HEK293 (cell line): ENCODE measurements around the gene PHLDB3.

ENCODE experiments used
- AEBP2 ChIP-seq: fragments of 450-650 bp; formaldehyde crosslinking; IDR thresholded peaks from 2 replicates; pipeline ENCODE4 v1.5.1; 2016; ENCODE audit warnings: missing biosample characterization, missing genetic modification characterization, borderline replicate concordance
- GLIS1 ChIP-seq: fragments of 450-650 bp; formaldehyde crosslinking; IDR thresholded peaks from 2 replicates; pipeline ENCODE4 v1.5.1; 2016; ENCODE audit warnings: missing biosample characterization, missing genetic modification characterization
- KLF10 ChIP-seq: fragments of 450-650 bp; IDR thresholded peaks from 2 replicates; pipeline ENCODE4 v1.5.1; 2018; ENCODE audit warnings: missing biosample characterization, mild to moderate bottlenecking, missing genetic modification characterization
- MZF1 ChIP-seq: fragments of 450-650 bp; formaldehyde crosslinking; IDR thresholded peaks from 2 replicates; pipeline ENCODE4 v1.5.1; 2017; ENCODE audit warnings: missing biosample characterization, missing genetic modification characterization, borderline replicate concordance
- SETDB1 ChIP-seq: IDR thresholded peaks from one replicate; pipeline ENCODE4 v1.6.1; 2017; ENCODE audit warnings: mild to moderate bottlenecking, low read length, moderate library complexity, mixed read lengths; ENCODE audit not compliant: insufficient read length
- ZBTB17 ChIP-seq: fragments of 450-650 bp; formaldehyde crosslinking; IDR thresholded peaks from 2 replicates; pipeline ENCODE4 v1.5.1; 2016; ENCODE audit warnings: missing biosample characterization, missing genetic modification characterization
- ZBTB8A ChIP-seq: fragments of 450-650 bp; formaldehyde crosslinking; IDR thresholded peaks from 2 replicates; pipeline ENCODE4 v1.5.1; 2016; ENCODE audit warnings: missing biosample characterization, missing genetic modification characterization
- ZFHX2 ChIP-seq: fragments of 450-650 bp; formaldehyde crosslinking; conservative IDR thresholded peaks from 2 replicates; pipeline ENCODE4 v1.5.1; 2016; ENCODE audit warnings: missing biosample characterization, missing genetic modification characterization
- ZFP37 ChIP-seq: fragments of 450-650 bp; formaldehyde crosslinking; IDR thresholded peaks from 2 replicates; pipeline ENCODE4 v1.5.1; 2016; ENCODE audit warnings: missing biosample characterization, missing genetic modification characterization
- ZFP41 ChIP-seq: fragments of 450-650 bp; formaldehyde crosslinking; IDR thresholded peaks from 2 replicates; pipeline ENCODE4 v1.5.1; 2016; ENCODE audit warnings: missing biosample characterization, missing genetic modification characterization, borderline replicate concordance
- ZNF132 ChIP-seq: fragments of 450-650 bp; formaldehyde crosslinking; IDR thresholded peaks from 2 replicates; pipeline ENCODE4 v1.5.1; 2017; ENCODE audit warnings: missing biosample characterization, missing genetic modification characterization, borderline replicate concordance
- ZNF157 ChIP-seq: fragments of 450-650 bp; formaldehyde crosslinking; IDR thresholded peaks from 2 replicates; pipeline ENCODE4 v1.5.1; 2016; ENCODE audit warnings: missing biosample characterization, missing genetic modification characterization
- ZNF16 ChIP-seq: fragments of 450-650 bp; formaldehyde crosslinking; IDR thresholded peaks from 2 replicates; pipeline ENCODE4 v1.5.1; 2016; ENCODE audit warnings: low read depth, missing biosample characterization, missing genetic modification characterization
- ZNF184 ChIP-seq: fragments of 450-650 bp; IDR thresholded peaks from 2 replicates; pipeline ENCODE4 v1.5.1; 2018; ENCODE audit warnings: missing biosample characterization, mild to moderate bottlenecking, missing genetic modification characterization
- ZNF211 ChIP-seq: fragments of 450-650 bp; formaldehyde crosslinking; IDR thresholded peaks from 2 replicates; pipeline ENCODE4 v1.5.1; 2016; ENCODE audit warnings: low read depth, missing biosample characterization, missing genetic modification characterization
- ZNF214 ChIP-seq: fragments of 450-650 bp; formaldehyde crosslinking; IDR thresholded peaks from 2 replicates; pipeline ENCODE4 v1.5.1; 2017; ENCODE audit warnings: missing biosample characterization, mild to moderate bottlenecking, missing genetic modification characterization, borderline replicate concordance
- ZNF223 ChIP-seq: fragments of 450-650 bp; formaldehyde crosslinking; IDR thresholded peaks from 2 replicates; pipeline ENCODE4 v1.5.1; 2016; ENCODE audit warnings: missing biosample characterization, missing genetic modification characterization
- ZNF354C ChIP-seq: fragments of 450-650 bp; formaldehyde crosslinking; IDR thresholded peaks from 2 replicates; pipeline ENCODE4 v1.5.1; 2016; ENCODE audit warnings: missing biosample characterization, missing genetic modification characterization, low read depth, borderline replicate concordance
- ZNF362 ChIP-seq: fragments of 450-650 bp; formaldehyde crosslinking; IDR thresholded peaks from 2 replicates; pipeline ENCODE4 v1.5.1; 2016; ENCODE audit warnings: missing biosample characterization, missing genetic modification characterization
- ZNF423 ChIP-seq: fragments of 450-650 bp; formaldehyde crosslinking; IDR thresholded peaks from 2 replicates; pipeline ENCODE4 v1.5.1; 2016; ENCODE audit warnings: missing biosample characterization, missing genetic modification characterization
- ZNF426 ChIP-seq: fragments of 450-650 bp; formaldehyde crosslinking; IDR thresholded peaks from 2 replicates; pipeline ENCODE4 v1.5.1; 2017; ENCODE audit warnings: missing biosample characterization, missing genetic modification characterization, mild to moderate bottlenecking, inconsistent platforms, moderate library complexity
- ZNF488 ChIP-seq: fragments of 450-650 bp; formaldehyde crosslinking; IDR thresholded peaks from 2 replicates; pipeline ENCODE4 v1.5.1; 2016; ENCODE audit warnings: missing biosample characterization, missing genetic modification characterization
- ZNF513 ChIP-seq: fragments of 450-650 bp; IDR thresholded peaks from 2 replicates; pipeline ENCODE4 v1.5.1; 2018; ENCODE audit warnings: missing biosample characterization, missing genetic modification characterization
- ZNF544 ChIP-seq: fragments of 450-650 bp; formaldehyde crosslinking; IDR thresholded peaks from 2 replicates; pipeline ENCODE4 v1.5.0; 2017; ENCODE audit warnings: missing biosample characterization, missing genetic modification characterization
- ZNF558 ChIP-seq: fragments of 450-650 bp; formaldehyde crosslinking; IDR thresholded peaks from 2 replicates; pipeline ENCODE4 v1.5.1; 2016; ENCODE audit warnings: missing biosample characterization, missing genetic modification characterization
- ZNF610 ChIP-seq: fragments of 450-650 bp; formaldehyde crosslinking; IDR thresholded peaks from 2 replicates; pipeline ENCODE4 v1.5.1; 2016; ENCODE audit warnings: missing biosample characterization, missing genetic modification characterization, borderline replicate concordance
- ZNF624 ChIP-seq: fragments of 450-650 bp; formaldehyde crosslinking; IDR thresholded peaks from 2 replicates; pipeline ENCODE4 v1.5.1; 2017; ENCODE audit warnings: missing biosample characterization, missing genetic modification characterization
- ZNF670 ChIP-seq: fragments of 450-650 bp; formaldehyde crosslinking; IDR thresholded peaks from 2 replicates; pipeline ENCODE4 v1.5.1; 2016; ENCODE audit warnings: missing biosample characterization, missing genetic modification characterization, low read depth
- ZNF677 ChIP-seq: fragments of 450-650 bp; IDR thresholded peaks from 2 replicates; pipeline ENCODE4 v1.5.0; 2018; ENCODE audit warnings: missing biosample characterization, mild to moderate bottlenecking, missing genetic modification characterization, moderate library complexity
- ZNF785 ChIP-seq: fragments of 450-650 bp; formaldehyde crosslinking; IDR thresholded peaks from 2 replicates; pipeline ENCODE4 v1.5.1; 2016; ENCODE audit warnings: missing biosample characterization, missing genetic modification characterization
- ZNF791 ChIP-seq: fragments of 450-650 bp; formaldehyde crosslinking; IDR thresholded peaks from 2 replicates; pipeline ENCODE4 v1.5.1; 2016; ENCODE audit warnings: missing biosample characterization, missing genetic modification characterization
- ZNF792 ChIP-seq: fragments of 450-650 bp; formaldehyde crosslinking; IDR thresholded peaks from 2 replicates; pipeline ENCODE4 v1.5.1; 2016; ENCODE audit warnings: missing biosample characterization, missing genetic modification characterization
- ZNF830 ChIP-seq: fragments of 450-650 bp; IDR thresholded peaks from 2 replicates; pipeline ENCODE4 v1.5.0; 2018; ENCODE audit warnings: missing biosample characterization, missing genetic modification characterization, low read depth, mild to moderate bottlenecking, moderate library complexity
- ZSCAN23 ChIP-seq: fragments of 450-650 bp; formaldehyde crosslinking; IDR thresholded peaks from 2 replicates; pipeline ENCODE4 v1.5.1; 2016; ENCODE audit warnings: missing biosample characterization, missing genetic modification characterization
- ZXDB ChIP-seq: fragments of 450-650 bp; formaldehyde crosslinking; IDR thresholded peaks from 2 replicates; pipeline ENCODE4 v1.5.1; 2016; ENCODE audit warnings: missing biosample characterization, missing genetic modification characterization

Gene PHLDB3

GRCh38 chr19:43503501-43504425, 783 bp downstream of the PHLDB3 start (continued):
- no peak; the same call in 1 of the 2 replicates for TF ChIP-seq ZNF423 (tag by site-specific recombination)
- no peak for TF ChIP-seq ZNF544 (tag by site-specific recombination)
- TF ChIP-seq ZNF624 = no peak
- TF ChIP-seq ZNF354C (tag by site-specific recombination) = no peak
- no peak; the same call in 1 of the 2 replicates for TF ChIP-seq ZNF558 (tag by site-specific recombination)
- no peak; the same call in 1 of the 2 replicates for TF ChIP-seq ZNF785 (tag by site-specific recombination)
- TF ChIP-seq ZNF830 = no peak
- no peak for TF ChIP-seq ZNF157 (tag by site-specific recombination)
- TF ChIP-seq KLF10 (tag by site-specific recombination) = no peak
- TF ChIP-seq ZNF211 = no peak
- TF ChIP-seq ZBTB8A (tag by site-specific recombination) = no peak
- no peak for TF ChIP-seq ZNF184 (tag by site-specific recombination)
- TF ChIP-seq ZNF16 (tag by site-specific recombination) = no peak
- TF ChIP-seq GLIS1 (tag by site-specific recombination) = peak; percentile 100
- TF ChIP-seq AEBP2 (tag by site-specific recombination) = no peak
- TF ChIP-seq ZSCAN23 = no peak
- TF ChIP-seq ZNF426 (tag by site-specific recombination) = no peak
- no peak for TF ChIP-seq ZNF670 (tag by site-specific recombination)
- no peak for TF ChIP-seq ZNF223
- TF ChIP-seq ZFHX2 (tag by site-specific recombination) = no peak
- TF ChIP-seq ZNF488 (tag by site-specific recombination) = no peak
- TF ChIP-seq SETDB1 = no peak
- TF ChIP-seq ZNF362 (tag by site-specific recombination) = no peak
- TF ChIP-seq ZNF610 (tag by site-specific recombination) = peak; percentile 24; the same call in 1 of the 2 replicates
- TF ChIP-seq ZNF214 (tag by site-specific recombination) = no peak
- no peak for TF ChIP-seq ZNF792 (tag by site-specific recombination)
- peak; percentile 99 for TF ChIP-seq ZBTB17 (tag by site-specific recombination)
- no peak for TF ChIP-seq ZNF513 (tag by site-specific recombination)
- peak; percentile 46; the same call in 1 of the 2 replicates for TF ChIP-seq ZNF791 (tag by site-specific recombination)
- TF ChIP-seq MZF1 (tag by site-specific recombination) = no peak; the same call in 1 of the 2 replicates
- TF ChIP-seq ZFP37 (tag by site-specific recombination) = peak; percentile 75; the same call in 1 of the 2 replicates
- TF ChIP-seq ZXDB (tag by site-specific recombination) = no peak; the same call in 1 of the 2 replicates
- TF ChIP-seq ZNF132 (tag by site-specific recombination) = no peak
- no peak for TF ChIP-seq ZNF677 (tag by site-specific recombination)
- no peak for TF ChIP-seq ZFP41
